ENCODE data around the gene MAG. TPM values are rescaled to one million over a fixed set of nuclear protein-coding genes. Genes with fewer than 3 reads are reported as not detected.

The MAG gene
- total and polyA plus RNA-seq, 10 of the 15 experiments (the other 5 are each of a cell fraction or from before 2014, with no cell fraction given), result 0.03 to 0.82 (median 0.17) TPM; not detected in 2

GRCh38 chr19:35308910-35309309, 16.9 kb downstream of the MAG start:
- intact Hi-C loops (cut with micrococcal nuclease; ENCODE audit: unreplicated experiment) (loop anchor here (5.0 kb wide), 1 partner anchor 38 kb away; the partner anchor contains the start of gene FFAR1), in situ Hi-C loops (cut with MboI) (no loop called here)
- Histone ChIP-seq H3K4me3 (no peak overlapping the region), H3K9me3 (replicated peaks; ENCODE audit: control insufficient read depth, insufficient read depth, low read length) (no peaks in the 10 kb centered on the region), H3K4me2 (ENCODE audit: control insufficient read depth, insufficient read depth) (no peak overlapping the region), H3K27ac (ENCODE audit: control insufficient read depth, insufficient read depth) (no peak overlapping the region), H3K9ac (ENCODE audit: control insufficient read depth, insufficient read depth, low read length) (no peak overlapping the region), H3K27me3 (replicated peaks in 1 of 2; ENCODE audit: control insufficient read depth in 2 of 2, insufficient read depth in 2 of 2, low read length in 1 of 2) (no peaks in the 10 kb centered on the region), H3K36me3 (ENCODE audit: control insufficient read depth in 2 of 2, insufficient read depth in 2 of 2, low read length in 1 of 2) (no peaks in the 10 kb centered on the region; a peak in 1 of 4 replicates), H3K4me1 (ENCODE audit: control insufficient read depth, insufficient read depth, low read length) (no peaks in the 10 kb centered on the region), H3K79me2 (ENCODE audit: control insufficient read depth, insufficient read depth, low read length) (no peaks in the 10 kb centered on the region), H4K20me1 (ENCODE audit: control insufficient read depth, insufficient read depth) (no peaks in the 10 kb centered on the region), H2AFZ (ENCODE audit: control insufficient read depth, low read depth, low read length) (no peak overlapping the region)
- DNase-seq (ENCODE audit: low read depth, low spot score) (no peak), FAIRE-seq (no peak), ATAC-seq (no peak)
- no peak for TF ChIP-seq NR2C2 (IDR thresholded peaks at IDR 0.05; ENCODE audit: borderline replicate concordance, control insufficient read depth, insufficient read length, low read depth)
- no peak for TF ChIP-seq TCF7 (IDR thresholded peaks at IDR 0.05; ENCODE audit: borderline replicate concordance)
- no peak for TF ChIP-seq SIN3A (IDR thresholded peaks at IDR 0.05; ENCODE audit: low read depth, low read length)
- no peak for TF ChIP-seq DPF2 (IDR thresholded peaks at IDR 0.05)
- no peak for TF ChIP-seq GABPA (IDR thresholded peaks at IDR 0.05; ENCODE audit: low read depth)
- TF ChIP-seq NR2F1 (conservative IDR thresholded peaks at IDR 0.05), result no peak
- TF ChIP-seq E2F4 (IDR thresholded peaks at IDR 0.05; ENCODE audit: low read depth, low read length), result no peak
- TF ChIP-seq ZNF384 (IDR thresholded peaks at IDR 0.05; ENCODE audit: borderline replicate concordance, low read depth, low read length), result no peak
- no peak for TF ChIP-seq USF1 (IDR thresholded peaks at IDR 0.05; ENCODE audit: borderline replicate concordance, extremely low read length, insufficient read depth, low read depth, low read length)
- TF ChIP-seq EP300 (IDR thresholded peaks at IDR 0.05; ENCODE audit: borderline replicate concordance in 1 of 2, control insufficient read depth in 1 of 2, low read depth in 2 of 2, low read length in 2 of 2), result no peak
- no peak for TF ChIP-seq JUND (IDR thresholded peaks at IDR 0.05; ENCODE audit: low read depth, low read length)
- TF ChIP-seq CREM (IDR thresholded peaks at IDR 0.05; ENCODE audit: low read depth), result no peak
- TF ChIP-seq FOS (IDR thresholded peaks at IDR 0.05; ENCODE audit: borderline replicate concordance, extremely low read depth, insufficient read length), result no peak
- no peak for TF ChIP-seq TARDBP (IDR thresholded peaks at IDR 0.05; ENCODE audit: borderline replicate concordance)
- TF ChIP-seq MTA3 (IDR thresholded peaks at IDR 0.05; ENCODE audit: borderline replicate concordance, low read length), result no peak
- TF ChIP-seq ZNF207 (IDR thresholded peaks at IDR 0.05; ENCODE audit: borderline replicate concordance), result no peak
- TF ChIP-seq ZSCAN29 (IDR thresholded peaks at IDR 0.05), result no peak
- no TSS peak for BruUV-seq (replicated peaks)
- SMC1A ChIA-PET (ENCODE audit: uncharacterized antibody, unreplicated experiment), result interaction anchor here (1.8 kb wide), 1 partner anchor 14 kb away, joined by 4 read pairs; no protein-coding TSS in a partner anchor
- CTCF ChIA-PET, result interaction anchor here (1.0 to 1.4 kb wide), 3 partner anchors 11 to 44 kb away, joined by 3 to 4 read pairs (median 3); no protein-coding TSS in a partner anchor
- POLR2A ChIA-PET, result interaction anchor here (0.6 to 1.3 kb wide), 2 partner anchors 18 to 19 kb away, joined by 3 read pairs; no protein-coding TSS in a partner anchor
- whole genome bisulfite sequencing (ENCODE audit: insufficient coverage, insufficient replicate concordance, low lambda C conversion rate, missing lambda C conversion rate), result 63% methylated on average over 7 of the region's 7 CpGs
- RAD21 ChIA-PET (ENCODE audit: unreplicated experiment), result interaction anchor here (0.9 kb wide), 1 partner anchor 14 kb away, joined by 3 read pairs; no protein-coding TSS in a partner anchor

Measured in GM12878 (cell line).